H1 (cell line): Measurements from ENCODE around the gene NRXN2. TPM values are rescaled to one million over a fixed set of nuclear protein-coding genes. Genes with fewer than 3 reads are reported as not detected.

Experiments
- BCL11A ChIP-seq, 2 experiments: IDR thresholded peaks; one replicate each; pipeline ENCODE4 v1.6.1; 2011; ENCODE audit warnings: low read depth in 2 of 2, low read length in 2 of 2, mild to moderate bottlenecking in 2 of 2
- CEBPB ChIP-seq: IDR thresholded peaks from 2 replicates; pipeline ENCODE4 v1.6.1; 2012; ENCODE audit warnings: low read depth, low read length
- CTBP2 ChIP-seq: IDR thresholded peaks from 2 replicates; pipeline ENCODE4 v1.7.0; 2011; ENCODE audit warnings: borderline replicate concordance, mild to moderate bottlenecking, moderate library complexity, mixed read lengths, low read length; ENCODE audit not compliant: insufficient read depth, insufficient read length
- PHF8 ChIP-seq: fragments of 200-600 bp; sonication (generic); conservative IDR thresholded peaks from 2 replicates; pipeline ENCODE4 v1.7.1; 2012; ENCODE audit warnings: low read depth, mild to moderate bottlenecking, inconsistent platforms, low read length, moderate library complexity
- polyA plus RNA-seq, 7 experiments: library from polyadenylated mRNA; depleted of rRNA in 3 of 7; stranded (reverse) in 5 of 7; unstranded in 2 of 7; fragments of >200 nt in 5 of 7; fragments of 200-250 nt in 2 of 7; gene quantifications; 1 replicate in 5 of 7; 2 replicates in 1 of 7; 4 replicates in 1 of 7; pipeline versions ENCODE4 v1.2.1 to v1.2.3, GENCODE V29; 2011 to 2013; ENCODE audit warnings: missing spikeins in 2 of 7, mixed read lengths in 2 of 7
- total RNA-seq: library from RNA; stranded (reverse); fragmentation: NEBNext Ultra II Directional; extraction: Animal tissue kit (Norgen Biotek cat#: 25700); gene quantifications from 2 replicates; pipeline ENCODE4 v1.2.1, GENCODE V29; 2021

The NRXN2 gene
- total and polyA plus RNA-seq, 2 of the 8 experiments (the other 6 are each of a cell fraction or from before 2014, with no cell fraction given), result 1.3 to 11.5 TPM

GRCh38 chr11:64726867-64727530 lies 4.0 kb upstream of the NRXN2 start (continued):
- no peak for TF ChIP-seq PHF8
- no peak for TF ChIP-seq CEBPB
- no peak for TF ChIP-seq CTBP2
- TF ChIP-seq BCL11A (IDR thresholded peaks at IDR 0.05; ENCODE audit: low read depth in 2 of 2, low read length in 2 of 2), result no peak
